NB4 (cell line): ENCODE data around the gene PGGHG.

Experiments
- CTCF ChIP-seq: IDR thresholded peaks from one replicate; pipeline ENCODE4 v1.5.1; 2012; ENCODE audit warnings: low read depth, low read length
- MAX ChIP-seq: IDR thresholded peaks from 2 replicates; pipeline ENCODE4 v1.6.1; 2011; ENCODE audit warnings: low read depth, low read length
- POLR2A ChIP-seq: IDR thresholded peaks from 2 replicates; pipeline ENCODE4 v1.6.1; 2011; ENCODE audit warnings: mild to moderate bottlenecking; ENCODE audit not compliant: insufficient read length; ENCODE audit errors: extremely low read depth

GRCh38 chr11:344836-345578 lies 56.1 kb downstream of the PGGHG start:
- no peak for TF ChIP-seq CTCF
- no peak for TF ChIP-seq POLR2A
- TF ChIP-seq MAX: no peak
